ENCODE results near the gene KRTAP4-5.
"Not testable (repeated sequence)": the region's sequence is repeated elsewhere in the genome, so short reads cannot be mapped to it uniquely, and the experiment has no call there.

The KRTAP4-5 gene

GRCh38 chr17:41149652-41149985, at the start of gene KRTAP4-5:
TSS of gene KRTAP4-5 (minus strand) at chr17:41149825. CDS start at chr17:41149767, 58 bp downstream.
- DNase-seq = no peak

GRCh38 chr17:41196068-41196467, 46.4 kb upstream of the KRTAP4-5 start:
- DNase-seq = no peak

- no peak for DNase-seq
Measured at GRCh38 chr17:41190328-41190727, 40.7 kb upstream of the KRTAP4-5 start.

GRCh38 chr17:41189837-41190318, 40.3 kb upstream of the KRTAP4-5 start, which contains the start of gene KRTAP9-1:
TSS of gene KRTAP9-1 (plus strand) at chr17:41189887. CDS start at chr17:41189887, 0 bp downstream.
- not testable (repeated sequence) for DNase-seq

- no peak for DNase-seq
Measured at GRCh38 chr17:41186872-41187271, 37.2 kb upstream of the KRTAP4-5 start.

- no peak for DNase-seq
Measured at GRCh38 chr17:41185001-41185400, 35.4 kb upstream of the KRTAP4-5 start.

GRCh38 chr17:41184480-41184961, 34.9 kb upstream of the KRTAP4-5 start, which contains the start of gene KRTAP4-1:
TSS of gene KRTAP4-1 (minus strand) at chr17:41184911. CDS start at chr17:41184854, 57 bp downstream.
- DNase-seq = no peak

GRCh38 chr17:41178843-41179616, 29.4 kb upstream of the KRTAP4-5 start:
- no peak for DNase-seq

- DNase-seq = no peak
Measured at GRCh38 chr17:41178341-41178740, 28.7 kb upstream of the KRTAP4-5 start.

- no peak for DNase-seq
Measured at GRCh38 chr17:41177727-41178271, 28.2 kb upstream of the KRTAP4-5 start, which contains the start of gene KRTAP4-2. TSS of gene KRTAP4-2 (minus strand) at chr17:41178221. CDS start at chr17:41178164, 57 bp downstream.

- no peak for DNase-seq
Measured at GRCh38 chr17:41176744-41177387, 27.2 kb upstream of the KRTAP4-5 start.

GRCh38 chr17:41171886-41172285, 22.3 kb upstream of the KRTAP4-5 start:
- no peak for DNase-seq

- no peak for DNase-seq
Measured at GRCh38 chr17:41168121-41168520, 18.5 kb upstream of the KRTAP4-5 start, which contains the start of gene KRTAP4-3. TSS of gene KRTAP4-3 (minus strand) at chr17:41168221. CDS start at chr17:41168172, 49 bp downstream.

- no peak for DNase-seq
Measured at GRCh38 chr17:41167561-41167960, 17.9 kb upstream of the KRTAP4-5 start.

GRCh38 chr17:41163828-41164227, 14.2 kb upstream of the KRTAP4-5 start:
- no peak for DNase-seq

- no peak for DNase-seq
Measured at GRCh38 chr17:41160648-41161047, 11.0 kb upstream of the KRTAP4-5 start, which contains the start of gene KRTAP4-4. TSS of gene KRTAP4-4 (minus strand) at chr17:41160748. CDS start at chr17:41160691, 57 bp downstream.

- not testable (repeated sequence) for DNase-seq
Measured at GRCh38 chr17:41160190-41160589, 10.6 kb upstream of the KRTAP4-5 start.

- peak; percentile 42 for DNase-seq
Measured at GRCh38 chr17:41153856-41154255, 4.2 kb upstream of the KRTAP4-5 start.

GRCh38 chr17:41151525-41151924, 1.9 kb upstream of the KRTAP4-5 start:
- no peak for DNase-seq

GRCh38 chr17:41150026-41150425, 401 bp upstream of the KRTAP4-5 start:
- no peak for DNase-seq

GRCh38 chr17:41148971-41149651, 514 bp downstream of the KRTAP4-5 start:
- DNase-seq = not testable (repeated sequence)

- DNase-seq = no peak
Measured at GRCh38 chr17:41147531-41148204, 2.0 kb downstream of the KRTAP4-5 start.

Measured in NCI-H526 treated with DMSO at 0.1 percent for 48 hours (cell line).